ENCODE measurements around the gene CD300LF. TPM values are rescaled to one million over a fixed set of nuclear protein-coding genes. Genes with fewer than 3 reads are reported as not detected.

Gene CD300LF
- total RNA-seq, 1 donor from 2014 or later = 38.0 TPM

- Histone ChIP-seq H3K4me3 (no peak overlapping the region), H3K9me3 (no peaks in the 10 kb centered on the region), H3K36me3 (no peaks in the 10 kb centered on the region), H3K27me3 (peaks cover 19% of the 10 kb centered on the region), H3K4me1 (no peaks in the 10 kb centered on the region), H3K27ac (no peak overlapping the region)
- no peak for TF ChIP-seq CTCF (IDR thresholded peaks at IDR 0.05)
- no peak for DNase-seq
- intact Hi-C loops (cut with DNase I) = no loop called here
- no peak for ATAC-seq
These were observed 64.7 kb downstream of the CD300LF start for GRCh38 chr17:74647871-74648672.

- no peak overlapping the region for H3K4me3 ChIP-seq
- H3K27ac ChIP-seq = no peak overlapping the region
- no peaks in the 10 kb centered on the region for H3K9me3 ChIP-seq
- intact Hi-C loops (cut with DNase I) = no loop called here
- no peaks in the 10 kb centered on the region for H3K4me1 ChIP-seq
- peaks cover 19% of the 10 kb centered on the region for H3K27me3 ChIP-seq
- ATAC-seq (peak; percentile 76), DNase-seq (no peak)
- TF ChIP-seq CTCF (IDR thresholded peaks at IDR 0.05) = peak; percentile 28
- H3K36me3 ChIP-seq = no peaks in the 10 kb centered on the region
These were observed 66.5 kb downstream of the CD300LF start for GRCh38 chr17:74646231-74646630.

GRCh38 chr17:74645010-74645409 is 67.7 kb downstream of the CD300LF start:
- Histone ChIP-seq H3K9me3 (no peaks in the 10 kb centered on the region), H3K27ac (no peak overlapping the region), H3K4me1 (no peaks in the 10 kb centered on the region), H3K4me3 (no peak overlapping the region), H3K36me3 (no peaks in the 10 kb centered on the region), H3K27me3 (peaks cover 17% of the 10 kb centered on the region)
- intact Hi-C loops (cut with DNase I) = no loop called here
- ATAC-seq (no peak), DNase-seq (no peak)
- TF ChIP-seq CTCF (IDR thresholded peaks at IDR 0.05) = no peak

GRCh38 chr17:74644419-74644818 is 68.3 kb downstream of the CD300LF start:
- ATAC-seq (no peak), DNase-seq (no peak)
- Histone ChIP-seq H3K4me3 (no peak overlapping the region), H3K36me3 (no peaks in the 10 kb centered on the region), H3K9me3 (no peaks in the 10 kb centered on the region), H3K27ac (no peak overlapping the region), H3K27me3 (peaks cover 11% of the 10 kb centered on the region), H3K4me1 (no peaks in the 10 kb centered on the region)
- intact Hi-C loops (cut with DNase I) = no loop called here
- no peak for TF ChIP-seq CTCF (IDR thresholded peaks at IDR 0.05)

Small RNAs within 50 kb of the gene (microRNA-seq; reads per million reads assigned to microRNA genes)
- 8.9 reads per million, percentile 36 among the genes with 10 or more reads in this experiment for gene MIR3615 (ENCODE audit: borderline microRNAs expressed)

Other genes starting within 250 kb of the CD300LF start
- 17.5 TPM for gene CD300A, start 246.3 kb downstream of the CD300LF start, total RNA-seq
- 1.3 TPM for gene CD300LB, start 181.4 kb downstream of the CD300LF start, total RNA-seq
- 8.2 TPM for gene CD300C, start 166.8 kb downstream of the CD300LF start, total RNA-seq
- gene CD300H, start 145.4 kb downstream of the CD300LF start, total RNA-seq = not detected
- not detected for gene CD300LD, start 120.6 kb downstream of the CD300LF start, total RNA-seq
- 6.5 TPM for gene CD300E, start 89.2 kb downstream of the CD300LF start, total RNA-seq
- 6.8 TPM for gene RAB37, start 24.3 kb upstream of the CD300LF start, total RNA-seq
- 28.4 TPM for gene NHERF1, start 35.7 kb upstream of the CD300LF start, total RNA-seq
- 40.8 TPM for gene NAT9, start 63.4 kb upstream of the CD300LF start, total RNA-seq
- not detected for gene GRIN2C, start 147.0 kb upstream of the CD300LF start, total RNA-seq
- 11.2 TPM for gene FDXR, start 160.1 kb upstream of the CD300LF start, total RNA-seq
- not detected for gene FADS6, start 180.7 kb upstream of the CD300LF start, total RNA-seq
- gene USH1G, start 210.3 kb upstream of the CD300LF start, total RNA-seq = not detected
- not detected for gene OTOP2, start 211.3 kb upstream of the CD300LF start, total RNA-seq
- not detected for gene OTOP3, start 223.0 kb upstream of the CD300LF start, total RNA-seq